GM18517 (cell line): ENCODE results near the gene SIGLECL1.

Source experiments
- ATAC-seq: cut with Tn5 transposase; IDR thresholded peaks from one replicate; pipeline ENCODE4 v1.9.1; 2021; ENCODE audit warnings: mild to moderate bottlenecking, moderate library complexity; ENCODE audit not compliant: unreplicated experiment

The SIGLECL1 gene

DNA sequence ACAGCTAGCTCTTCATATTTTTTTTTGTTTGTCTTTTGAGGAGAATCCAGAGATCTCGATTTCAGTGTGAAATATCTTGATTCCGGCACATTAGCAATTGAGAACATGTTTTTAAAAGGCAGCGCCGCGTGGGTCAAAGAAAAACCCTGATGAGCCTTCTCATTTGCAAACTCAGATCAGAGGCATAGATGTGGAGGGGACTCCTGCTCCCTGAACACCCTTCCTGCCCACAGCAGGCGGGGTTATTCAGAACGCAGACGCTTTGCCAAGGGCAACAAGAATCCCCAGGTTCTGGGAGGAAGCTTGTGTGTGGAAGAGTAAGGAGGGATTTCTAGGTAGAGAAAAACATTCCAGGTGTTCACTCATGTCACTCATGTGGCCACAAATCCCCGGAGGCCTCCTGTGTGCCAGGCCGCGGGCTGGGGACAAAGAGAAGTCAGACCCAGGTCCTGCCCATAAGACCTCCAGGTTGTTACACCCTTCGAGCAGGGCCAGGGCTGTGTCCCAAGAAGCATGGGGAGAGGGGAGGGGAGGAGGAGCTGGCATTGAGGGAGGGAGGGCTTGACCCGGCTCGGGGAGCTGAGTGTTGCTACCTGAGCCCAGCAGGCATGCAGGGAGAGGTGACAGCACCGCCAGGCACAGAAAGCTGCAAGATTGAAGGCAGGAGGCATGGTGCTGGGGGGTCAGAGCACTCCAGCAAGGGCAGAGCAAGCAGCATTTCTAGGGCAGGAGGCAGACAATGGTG, 44.7 kb downstream of the SIGLECL1 start:
- ATAC-seq: no peak

DNA sequence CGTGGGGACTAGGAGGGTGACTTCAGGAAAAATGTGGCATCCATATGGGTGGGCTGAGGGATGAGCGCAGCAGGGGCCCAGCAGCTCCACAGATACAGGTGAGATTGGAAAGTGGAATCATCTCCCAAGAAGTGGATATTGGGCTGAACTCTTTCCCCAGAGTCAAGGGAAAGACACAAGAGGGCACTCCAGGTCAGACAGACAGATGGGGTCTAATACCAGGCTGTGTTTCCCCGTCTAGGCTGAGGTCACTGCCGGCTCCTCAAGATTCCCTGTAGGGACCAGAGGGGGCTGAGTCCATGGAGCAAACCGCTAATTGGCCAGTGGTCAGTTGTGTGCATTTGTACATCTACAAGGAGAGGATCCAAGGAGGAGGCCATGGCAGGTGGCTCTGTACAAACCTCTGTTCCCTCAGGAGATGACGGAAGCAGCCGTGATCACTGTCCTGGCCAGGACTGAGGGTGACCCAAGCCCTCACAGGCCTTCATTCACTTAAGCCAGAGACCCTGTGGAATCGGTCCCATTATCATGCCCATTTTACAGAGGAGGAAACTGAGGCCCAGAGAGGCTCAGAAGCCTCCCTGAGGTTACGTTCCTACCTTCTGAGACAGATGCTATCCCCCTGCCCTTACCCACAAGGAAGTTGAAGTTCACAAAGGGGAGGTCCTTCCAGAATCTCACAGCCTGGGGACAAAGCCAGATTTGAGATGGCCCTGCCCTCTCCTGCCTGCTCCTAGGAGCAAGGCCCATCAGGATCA, 45.6 kb downstream of the SIGLECL1 start:
- ATAC-seq: no peak

DNA sequence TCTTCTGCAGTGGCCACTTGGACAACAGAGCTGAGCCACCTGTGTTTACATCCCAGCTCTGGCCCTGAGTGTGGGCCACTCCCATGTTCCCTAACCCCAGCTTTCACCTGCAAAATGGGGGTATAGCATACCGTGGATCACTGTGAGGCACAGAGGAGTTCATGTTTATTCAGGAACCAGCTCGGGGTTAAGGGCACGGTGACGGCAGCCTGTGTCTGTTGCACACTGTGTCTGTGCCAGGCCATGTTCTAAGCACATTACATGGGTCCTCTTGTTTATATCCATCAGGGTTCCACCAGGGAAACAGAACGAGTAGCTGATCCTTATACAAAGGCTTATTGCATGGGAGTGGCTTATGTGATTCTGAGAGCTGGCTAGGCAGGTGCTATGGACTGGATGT, 46.5 kb downstream of the SIGLECL1 start:
- no peak for ATAC-seq

DNA sequence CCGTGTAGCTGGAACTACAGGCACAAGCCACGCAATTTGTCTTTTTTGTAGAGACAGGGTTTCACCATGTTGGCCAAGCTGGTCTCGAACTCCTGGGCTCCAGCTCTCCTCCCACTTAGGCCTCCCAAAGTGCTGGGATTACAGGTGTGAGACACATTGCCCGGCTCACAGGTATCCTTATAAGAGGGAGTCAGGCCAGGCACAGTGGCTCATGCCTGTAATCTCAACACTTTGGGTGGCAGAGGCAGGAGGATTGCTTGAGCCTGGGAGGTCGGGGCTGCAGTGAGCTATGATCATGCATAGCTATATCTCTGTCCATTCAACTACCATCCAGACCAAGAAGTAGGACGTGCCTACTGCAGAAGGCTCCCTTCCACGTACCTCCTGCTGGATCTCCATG, 50.4 kb downstream of the SIGLECL1 start:
- ATAC-seq: no peak

DNA sequence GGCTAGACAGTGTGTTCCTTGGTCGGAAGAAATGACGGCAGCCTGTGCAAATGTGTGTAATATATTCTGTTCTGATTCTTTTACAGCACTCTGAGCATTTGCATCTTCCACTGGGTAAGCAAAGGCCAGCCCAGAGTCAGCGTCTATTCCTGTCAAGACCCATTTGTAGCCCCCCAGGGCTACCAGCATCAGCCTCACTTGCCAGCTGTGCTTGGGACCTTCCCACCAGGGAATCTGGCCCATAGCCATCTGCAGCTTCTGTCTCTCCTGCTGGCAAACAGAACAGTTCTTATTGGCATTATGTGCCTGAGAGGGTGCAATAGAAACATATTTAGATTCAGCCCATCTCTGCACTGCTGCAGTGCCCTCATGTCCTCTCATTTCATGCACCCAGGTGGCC, 54.6 kb downstream of the SIGLECL1 start:
- no peak for ATAC-seq

DNA sequence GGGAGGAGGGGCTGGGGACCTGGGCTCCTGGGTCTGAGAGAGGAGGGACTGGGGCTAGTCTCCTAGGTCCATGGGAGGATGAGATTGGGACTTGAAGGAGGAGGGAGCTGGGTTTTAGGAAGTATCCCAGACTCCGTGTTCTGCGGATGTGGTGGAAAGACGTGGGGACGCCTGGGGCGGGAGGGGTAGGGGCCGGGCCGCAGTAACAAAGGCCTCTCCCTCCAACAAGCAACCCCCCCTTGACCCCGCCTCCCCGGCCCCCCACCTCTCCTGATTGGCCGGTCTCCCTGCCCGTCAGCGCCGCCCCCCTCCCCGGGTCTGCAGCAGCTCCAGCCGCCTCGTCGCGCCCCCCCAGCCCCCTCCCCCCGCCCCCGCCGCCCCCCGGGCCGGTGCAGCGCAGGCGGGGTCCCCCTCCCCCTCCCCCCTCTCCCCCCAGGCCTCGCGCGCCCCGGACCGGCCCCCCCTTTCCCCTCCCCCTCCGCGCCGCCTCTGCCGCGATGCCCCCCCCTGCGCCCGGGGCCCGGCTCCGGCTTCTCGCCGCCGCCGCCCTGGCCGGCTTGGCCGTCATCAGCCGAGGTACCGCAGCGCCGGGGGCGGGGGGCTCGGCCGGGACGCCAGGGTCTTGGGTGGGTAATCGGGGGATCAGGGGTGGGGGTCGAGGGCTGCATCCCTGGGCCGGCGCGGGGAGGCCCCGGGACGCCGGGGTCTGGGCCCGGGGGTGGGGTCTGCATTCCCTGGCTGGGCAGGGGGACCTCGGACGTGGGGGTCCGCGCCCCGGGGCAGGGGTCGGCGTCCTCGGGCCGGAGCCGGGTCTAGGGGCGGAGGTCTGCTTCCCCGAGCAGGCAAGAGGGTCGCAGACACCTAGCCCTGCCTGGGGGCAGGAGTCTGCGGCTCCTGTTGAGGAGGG, 60.7 kb downstream of the SIGLECL1 start, which contains the start of gene IGLON5:
Gene IGLON5 (plus strand): TSS at position 294 of the 907 bp plus-strand sequence. CDS start 204 bp downstream, at position 498.
- ATAC-seq: no peak

DNA sequence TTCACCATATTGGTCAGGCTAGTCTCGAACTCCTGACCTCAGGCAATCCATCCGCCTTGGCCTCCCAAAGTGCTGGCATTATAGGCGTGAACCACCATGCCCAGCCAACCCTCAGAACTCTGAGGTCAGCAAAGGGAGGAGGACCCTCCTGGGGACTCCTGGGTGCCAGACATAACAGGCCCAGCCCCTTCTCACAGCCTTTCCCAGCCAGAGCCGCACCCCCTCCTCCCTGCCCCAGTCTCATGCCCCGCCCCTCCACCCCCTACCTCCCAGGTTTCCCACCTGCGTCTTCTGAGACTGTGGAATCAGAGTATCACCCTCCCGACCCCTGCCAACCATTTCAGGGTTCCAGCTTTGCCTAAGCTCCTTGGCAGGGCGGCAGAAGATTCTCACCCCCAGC, 65.8 kb downstream of the SIGLECL1 start:
- ATAC-seq: no peak

DNA sequence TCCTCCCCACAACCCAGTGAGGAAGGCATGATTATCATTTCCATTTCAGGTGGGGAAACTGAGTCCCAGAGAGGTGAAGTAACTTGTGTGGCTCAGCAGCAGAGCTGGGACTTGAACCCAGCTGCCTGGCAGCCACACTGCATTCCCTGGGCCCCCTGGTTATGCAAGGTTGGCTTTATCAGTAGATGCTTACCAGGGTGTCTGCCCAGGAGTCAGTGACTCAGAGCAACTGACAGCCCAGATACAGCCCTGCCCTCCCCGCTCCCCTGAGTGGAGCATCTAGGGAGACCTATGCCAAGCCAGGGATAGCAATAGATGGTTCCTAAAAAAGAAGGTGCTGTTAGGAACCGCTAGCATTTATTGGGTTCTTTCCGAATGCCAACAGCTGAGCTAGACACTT, 66.5 kb downstream of the SIGLECL1 start:
- no peak for ATAC-seq

DNA sequence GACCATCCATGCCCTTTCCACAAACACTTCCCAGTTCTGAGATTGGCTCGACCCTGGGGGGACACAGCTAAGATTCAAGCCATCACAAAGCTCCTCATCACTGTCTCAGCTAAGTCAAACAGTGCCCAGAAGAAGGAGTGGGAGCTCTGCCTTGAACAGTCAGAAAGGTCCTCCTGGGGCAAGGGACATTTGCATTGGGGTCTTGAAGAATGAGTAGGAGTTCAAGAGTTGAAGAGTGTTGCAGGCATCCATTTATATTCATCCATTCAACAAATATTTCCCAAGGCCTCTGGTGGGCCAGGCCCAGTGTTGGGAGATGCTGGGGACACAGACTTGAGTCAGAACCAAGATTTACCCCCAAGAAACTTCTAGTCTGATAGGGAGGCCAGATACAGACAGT, 67.1 kb downstream of the SIGLECL1 start:
- no peak for ATAC-seq
